K562 (cell line): ENCODE data around the gene AP1S3. TPM values are rescaled to one million over a fixed set of nuclear protein-coding genes. Genes with fewer than 3 reads are reported as not detected.

Experiments used
- ATAC-seq: fragments of 200-7000 bp; cut with Tn5 transposase; 3 replicates; pipeline ENCODE4 v1.9.1; 2020; ENCODE audit warnings: moderate library complexity
- BruUV-seq: library from RNA; stranded (reverse); fragments of 400-500 nt; replicated peaks from 2 replicates; lab custom pipeline; 2021; lab: Mats Ljungman, UMichigan
- CTCF ChIA-PET: fragments of 300-600 bp; formaldehyde crosslinking; extraction: SDS; loops from one replicate; lab custom pipeline; 2021; ENCODE audit warnings: low intra/inter-chr PET ratio; lab: Yijun Ruan, JAX
- POLR2A ChIA-PET: fragments of 300-600, 350-650 bp; sonication (Branson Sonifier 250); formaldehyde crosslinking; extraction: SDS; loops from one replicate; lab custom pipeline; 2021; ENCODE audit warnings: antibody characterized with exemption, inconsistent platforms; lab: Yijun Ruan, JAX
- DNase-seq, 4 experiments: peaks; one replicate each; pipeline versions ENCODE4 v3.0.0 to v3.0.0-alpha.2; 2011 to 2018; ENCODE audit warnings: low spot score in 3 of 4, mixed read lengths in 3 of 4; ENCODE audit errors: extremely low read depth in 1 of 4
- FAIRE-seq: peaks from 2 replicates; lab custom pipeline; 2011; peaks lifted over from hg19 to GRCh38; lab: Jason Lieb, UNC
- H2AFZ ChIP-seq: 2 replicates; pipeline ENCODE4 v1.6.0; 2011; ENCODE audit warnings: low read depth, low read length, control low read depth, inconsistent platforms
- H3K27ac ChIP-seq: fragments of 200-600 bp; 3 replicates; pipeline ENCODE4 v1.8.0; 2011; ENCODE audit warnings: low read depth, mild to moderate bottlenecking, control low read depth, inconsistent platforms, low read length, moderate library complexity, mixed read lengths; ENCODE audit errors: extremely low read depth
- H3K27me3 ChIP-seq, 2 experiments: fragments of 300-600 bp in 1 of 2; 2 replicates in 1 of 2; 3 replicates in 1 of 2; pipeline versions ENCODE4 v1.6.0 to v1.8.0; 2011; ENCODE audit warnings: inconsistent platforms in 2 of 2, low read length in 2 of 2, mild to moderate bottlenecking in 1 of 2, mixed read lengths in 1 of 2, moderate library complexity in 1 of 2; ENCODE audit not compliant: control insufficient read depth in 2 of 2, insufficient read depth in 2 of 2
- H3K36me3 ChIP-seq: fragments of 300-600 bp; 3 replicates; pipeline ENCODE4 v1.8.0; 2011; ENCODE audit warnings: mild to moderate bottlenecking, low read length, inconsistent platforms; ENCODE audit not compliant: control insufficient read depth, insufficient read depth
- H3K4me1 ChIP-seq, 2 experiments: fragments of 200-600 bp in 1 of 2; replicated peaks in 1 of 2; 2 replicates in 1 of 2; 3 replicates in 1 of 2; pipeline versions ENCODE4 v1.5.1 to v1.8.0; 2011; ENCODE audit warnings: inconsistent platforms in 2 of 2, low read length in 2 of 2, mild to moderate bottlenecking in 1 of 2, mixed read lengths in 1 of 2, moderate library complexity in 1 of 2; ENCODE audit not compliant: control insufficient read depth in 2 of 2, insufficient read depth in 2 of 2
- H3K4me2 ChIP-seq: 2 replicates; pipeline ENCODE4 v1.6.1; 2011; ENCODE audit warnings: low read length, control low read depth, inconsistent platforms, mixed read lengths; ENCODE audit not compliant: insufficient read depth
- H3K4me3 ChIP-seq: fragments of 200-600 bp; sonication (generic), shearing (Covaris generic); 2 replicates; pipeline ENCODE4 v1.5.1; 2016; ENCODE audit warnings: control low read depth, inconsistent platforms
- H3K79me2 ChIP-seq: fragments of 200-600 bp; 3 replicates; pipeline ENCODE4 v1.8.0; 2011; ENCODE audit warnings: low read length, inconsistent platforms; ENCODE audit not compliant: control insufficient read depth, insufficient read depth
- H3K9ac ChIP-seq, 2 experiments: 2 replicates each; pipeline versions ENCODE4 v1.6.0 to v1.6.1; 2011; ENCODE audit warnings: low read depth in 2 of 2, low read length in 2 of 2, control low read depth in 1 of 2, inconsistent platforms in 1 of 2, mild to moderate bottlenecking in 1 of 2, mixed read lengths in 1 of 2; ENCODE audit not compliant: insufficient read depth in 1 of 2
- H3K9me1 ChIP-seq: one replicate; pipeline ENCODE4 v1.6.0; 2011; ENCODE audit warnings: inconsistent platforms, mild to moderate bottlenecking, low read length, moderate library complexity; ENCODE audit not compliant: control insufficient read depth, insufficient read depth
- H3K9me3 ChIP-seq: replicated peaks from 2 replicates; pipeline ENCODE4 v1.5.1; 2011; ENCODE audit warnings: low read depth, low read length, inconsistent platforms; ENCODE audit not compliant: control insufficient read depth, insufficient read depth
- H4K20me1 ChIP-seq: replicated peaks from 2 replicates; pipeline ENCODE4 v1.6.1; 2011; ENCODE audit warnings: low read length, inconsistent platforms, mixed read lengths; ENCODE audit not compliant: control insufficient read depth, insufficient read depth
- MCM5 ChIP-seq: fragments of 450-650 bp; IDR thresholded peaks from 2 replicates; pipeline ENCODE4 v1.6.1; 2016; ENCODE audit warnings: low read depth
- RBM15 ChIP-seq: fragments of 200-400 bp; formaldehyde crosslinking; IDR thresholded peaks from 2 replicates; pipeline ENCODE4 v1.6.1; 2018; ENCODE audit warnings: mild to moderate bottlenecking, low read length, moderate library complexity; ENCODE audit not compliant: insufficient read depth
- RFX1 ChIP-seq: fragments of 450-650 bp; IDR thresholded peaks from 2 replicates; pipeline ENCODE4 v1.6.1; 2016; ENCODE audit warnings: mild to moderate bottlenecking, moderate library complexity
- WGBS: fragments of 100-300 bp; shearing (Covaris generic); methylation state at CpG from one replicate; pipeline ENCODE4 v1.1.6; 2016; ENCODE audit warnings: low coverage, mixed read lengths; ENCODE audit not compliant: insufficient coverage; ENCODE audit errors: missing lambda C conversion rate; 5-methylcytosine and 5-hydroxymethylcytosine counted together
- in situ Hi-C: fragments of 300-500 bp; cut with MboI; formaldehyde crosslinking; loops from 4 replicates; pipeline ENCODE4 v1.15.0; 2018; ENCODE audit warnings: inconsistent platforms, mixed read lengths
- intact Hi-C: fragments of 100-400 bp; cut with micrococcal nuclease; formaldehyde crosslinking; loops from 2 replicates; pipeline ENCODE4 v1.14.2; 2022
- polyA plus RNA-seq, 8 experiments: library from polyadenylated mRNA; depleted of rRNA in 4 of 8; stranded (reverse) in 5 of 8; unstranded in 3 of 8; fragments of >200 nt; fragmentation: Nextera tagmentation in 2 of 8; fragmentation: Illumina TruSeq in 1 of 8; extraction: Ambion mirVana in 2 of 8; extraction: Trizol in 1 of 8; gene quantifications; 2 replicates each; pipeline versions ENCODE4 v1.2.1 to v1.2.3, GENCODE V29; 2011 to 2014; ENCODE audit warnings: inconsistent platforms in 1 of 8, missing spikeins in 1 of 8
- total RNA-seq, 7 experiments: library from RNA; depleted of rRNA in 6 of 7; stranded (reverse); fragments of >200 nt in 6 of 7; fragmentation: Illumina TruSeq in 2 of 7; extraction: Trizol in 2 of 7; gene quantifications; 2 replicates each; pipeline versions ENCODE4 v1.2.1 to v1.2.3, GENCODE V29; 2011 to 2021; ENCODE audit warnings: low replicate concordance in 1 of 7
- TF ChIP-seq, protein P1 (sequence below): fragments of 250-450 bp; sonication (Bioruptor Pico); IDR thresholded peaks from 2 replicates; pipeline ENCODE4 v1.6.1; 2021; ENCODE audit warnings: mild to moderate bottlenecking
- TF ChIP-seq, protein P2 (sequence below): fragments of 450-650 bp; formaldehyde crosslinking; IDR thresholded peaks from 2 replicates; pipeline ENCODE4 v1.4.0; 2020; ENCODE audit warnings: mild to moderate bottlenecking, moderate library complexity

The AP1S3 gene
- total and polyA plus RNA-seq, 9 of the 15 experiments (the other 6 are each of a cell fraction or from before 2014, with no cell fraction given): 0.50 to 3.8 (median 2.1) TPM

DNA sequence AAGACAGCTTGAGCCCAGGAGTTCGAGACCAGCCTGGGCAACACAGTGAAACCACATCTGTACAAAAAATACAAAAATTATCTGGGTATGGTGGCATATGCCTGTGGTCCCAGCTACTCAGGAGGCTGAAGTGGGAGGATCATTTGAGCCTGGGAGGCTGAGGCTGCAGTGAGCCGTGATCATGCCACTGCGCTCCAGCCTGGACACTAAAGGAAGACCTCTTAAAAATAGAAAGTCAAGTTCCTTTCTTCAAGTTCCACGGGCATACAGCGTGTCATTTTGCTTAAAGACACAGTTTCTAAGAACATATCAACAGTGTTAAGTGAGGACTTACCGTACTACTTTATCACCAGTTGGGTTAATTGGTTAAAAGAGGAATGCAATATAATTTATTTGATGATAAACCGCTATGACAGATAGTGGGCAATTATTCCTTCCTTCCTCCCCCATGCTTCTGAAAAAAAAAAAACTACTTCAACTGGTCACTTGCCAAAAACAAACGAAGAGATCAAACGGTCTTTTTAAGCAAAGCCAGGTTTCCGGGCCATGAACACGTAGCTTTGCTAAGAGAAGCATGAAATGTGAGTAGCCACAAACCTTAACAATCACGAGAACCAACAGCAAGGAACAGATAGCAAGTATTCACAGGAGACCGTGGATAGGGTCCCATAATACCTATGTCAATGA, 21.4 kb downstream of the AP1S3 start:
- Histone ChIP-seq H3K79me2 (no peaks in the 10 kb centered on the region), H3K27ac (no peak overlapping the region), H3K4me1 (no peaks in the 10 kb centered on the region), H3K9ac (no peak overlapping the region), H3K4me2 (no peak overlapping the region), H3K9me1 (no peaks in the 10 kb centered on the region), H3K36me3 (no peaks in the 10 kb centered on the region), H3K9me3 (no peaks in the 10 kb centered on the region), H3K27me3 (no peaks in the 10 kb centered on the region; a peak in 1 of 5 replicates), H4K20me1 (no peaks in the 10 kb centered on the region), H2AFZ (no peak overlapping the region), H3K4me3 (no peak overlapping the region)
- intact Hi-C loops: no loop called here
- DNase-seq (no peak), ATAC-seq (no peak), FAIRE-seq (no peak)
- no TSS peak for BruUV-seq
- WGBS: 5% methylated on average over 12 of the region's 13 CpGs
- TF ChIP-seq, protein P1, sequence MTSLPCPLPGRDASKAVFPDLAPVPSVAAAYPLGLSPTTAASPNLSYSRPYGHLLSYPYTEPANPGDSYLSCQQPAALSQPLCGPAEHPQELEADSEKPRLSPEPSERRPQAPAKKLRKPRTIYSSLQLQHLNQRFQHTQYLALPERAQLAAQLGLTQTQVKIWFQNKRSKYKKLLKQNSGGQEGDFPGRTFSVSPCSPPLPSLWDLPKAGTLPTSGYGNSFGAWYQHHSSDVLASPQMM (CRISPR knock-in tag): no peak
- TF ChIP-seq MCM5 (no peak), RFX1 (no peak), RBM15 (no peak)
- TF ChIP-seq, protein P2, sequence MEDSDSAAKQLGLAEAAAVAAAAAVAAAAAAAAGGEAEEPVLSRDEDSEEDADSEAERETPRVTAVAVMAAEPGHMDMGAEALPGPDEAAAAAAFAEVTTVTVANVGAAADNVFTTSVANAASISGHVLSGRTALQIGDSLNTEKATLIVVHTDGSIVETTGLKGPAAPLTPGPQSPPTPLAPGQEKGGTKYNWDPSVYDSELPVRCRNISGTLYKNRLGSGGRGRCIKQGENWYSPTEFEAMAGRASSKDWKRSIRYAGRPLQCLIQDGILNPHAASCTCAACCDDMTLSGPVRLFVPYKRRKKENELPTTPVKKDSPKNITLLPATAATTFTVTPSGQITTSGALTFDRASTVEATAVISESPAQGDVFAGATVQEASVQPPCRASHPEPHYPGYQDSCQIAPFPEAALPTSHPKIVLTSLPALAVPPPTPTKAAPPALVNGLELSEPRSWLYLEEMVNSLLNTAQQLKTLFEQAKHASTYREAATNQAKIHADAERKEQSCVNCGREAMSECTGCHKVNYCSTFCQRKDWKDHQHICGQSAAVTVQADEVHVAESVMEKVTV (CRISPR knock-in tag): no peak
- ChIA-PET CTCF (no interaction called here), POLR2A (no interaction called here)
- in situ Hi-C loops: loop anchor here (25.0 kb wide), 1 partner anchor 854 kb away; no protein-coding TSS in a partner anchor
